ENCODE data around the gene C19orf67.
A peak's percentile ranks its signal among the peaks of the same experiment; 100 is the strongest.

The C19orf67 gene

GRCh38 chr19:14073925-14074838 is 11.4 kb downstream of the C19orf67 start:
- Histone ChIP-seq H3K9me3 (ENCODE audit: control insufficient read depth, insufficient read depth, low read length) (no peaks in the 10 kb centered on the region), H3K4me3 (ENCODE audit: low read depth, low read length) (peak overlapping the region; percentile 66), H3K36me3 (ENCODE audit: control insufficient read depth, insufficient read depth, low read length) (no peaks in the 10 kb centered on the region), H3K27me3 (ENCODE audit: control insufficient read depth, insufficient read depth, low read length) (peaks cover 47% of the 10 kb centered on the region), H3K4me1 (ENCODE audit: control insufficient read depth, insufficient read depth, low read length) (no peaks in the 10 kb centered on the region), H3K9ac (ENCODE audit: low read depth, low read length) (no peak overlapping the region)

DNA sequence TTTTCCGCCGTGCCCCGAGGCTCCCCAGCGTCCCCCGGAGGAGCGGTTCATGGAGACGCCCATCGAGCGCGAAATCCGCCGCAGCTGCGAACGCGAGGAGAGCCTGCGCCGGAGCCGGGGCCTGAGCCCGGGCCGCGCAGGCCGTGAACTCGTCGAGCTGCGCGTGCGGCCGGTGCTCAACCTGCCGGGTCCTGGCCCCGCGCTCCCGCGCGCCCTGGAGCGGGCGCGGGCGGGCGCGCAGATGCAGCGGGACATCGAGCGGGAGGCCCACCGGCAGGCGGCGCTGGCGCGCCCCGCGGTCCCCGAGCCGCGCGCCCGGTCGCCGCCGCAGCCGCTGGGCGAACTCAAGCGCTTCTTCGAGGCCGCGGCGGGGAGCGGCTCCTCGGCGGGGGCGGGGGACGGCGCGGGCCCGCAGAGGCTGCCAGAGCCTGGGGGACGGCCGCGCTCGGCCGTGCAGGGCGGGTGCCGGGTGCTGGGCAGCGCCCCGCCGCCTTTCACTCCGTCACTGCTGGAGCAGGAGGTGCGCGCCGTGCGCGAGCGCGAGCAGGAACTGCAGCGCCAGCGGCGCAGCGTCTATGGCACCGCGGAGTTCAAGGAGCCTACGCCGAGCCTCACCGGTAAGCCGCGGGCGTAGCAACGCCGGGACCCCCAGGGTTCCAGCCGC is 12.2 kb downstream of the C19orf67 start:
- Histone ChIP-seq H3K9me3 (ENCODE audit: control insufficient read depth, insufficient read depth, low read length) (no peaks in the 10 kb centered on the region), H3K27me3 (ENCODE audit: control insufficient read depth, insufficient read depth, low read length) (peaks cover 45% of the 10 kb centered on the region), H3K36me3 (ENCODE audit: control insufficient read depth, insufficient read depth, low read length) (no peaks in the 10 kb centered on the region), H3K4me1 (ENCODE audit: control insufficient read depth, insufficient read depth, low read length) (no peaks in the 10 kb centered on the region), H3K4me3 (ENCODE audit: low read depth, low read length) (peak overlapping the region; percentile 66), H3K9ac (ENCODE audit: low read depth, low read length) (no peak overlapping the region)

DNA sequence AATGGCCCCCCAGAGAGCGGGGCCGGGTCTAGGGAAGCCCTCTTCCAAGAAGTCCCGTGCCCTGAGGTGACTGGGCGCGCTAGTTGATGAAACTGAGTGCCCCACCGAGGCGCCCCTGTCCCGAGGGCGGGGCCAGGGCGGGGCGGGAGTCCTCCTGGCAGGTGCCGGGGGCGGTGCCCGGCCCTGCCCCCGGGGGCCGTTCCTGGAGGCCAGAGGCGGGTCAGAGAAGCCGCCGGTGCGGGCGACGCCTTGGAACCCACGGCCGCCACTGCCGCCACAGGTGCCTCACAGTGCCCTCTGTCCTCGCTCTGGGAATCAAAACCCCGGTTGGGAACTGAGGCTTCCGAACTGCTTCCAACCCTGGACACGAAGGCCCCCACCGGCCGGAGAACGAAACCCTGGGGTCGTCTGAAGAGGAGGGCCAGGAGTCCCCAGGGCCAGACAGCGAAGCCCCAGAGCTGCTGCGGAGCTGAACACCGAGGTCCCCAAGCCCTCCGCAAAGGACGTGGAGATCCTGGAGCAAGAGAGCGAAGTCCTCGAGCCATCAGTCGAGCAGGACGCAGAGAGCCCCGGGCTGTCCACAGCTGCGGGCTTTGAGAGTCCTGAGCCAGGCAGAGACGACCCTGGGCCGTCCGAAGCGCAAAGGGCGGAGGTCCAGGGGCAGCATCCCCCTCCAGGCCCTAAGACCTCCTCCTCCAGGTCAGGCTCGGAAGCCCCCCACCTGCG is 12.9 kb downstream of the C19orf67 start, which contains the start of gene MISP3:
MISP3 (plus strand) TSS at position 252 of the 726 bp plus-strand sequence. CDS start 524 bp downstream, outside the sequence.
- H3K4me3 ChIP-seq (ENCODE audit: low read depth, low read length): peak within 1 kb of the TSS; percentile 66
- no peaks in the 10 kb centered on the region for H3K4me1 ChIP-seq (ENCODE audit: control insufficient read depth, insufficient read depth, low read length)
- no peaks in the 10 kb centered on the region for H3K36me3 ChIP-seq (ENCODE audit: control insufficient read depth, insufficient read depth, low read length)
- H3K27me3 ChIP-seq (ENCODE audit: control insufficient read depth, insufficient read depth, low read length): peaks cover 42% of the 10 kb centered on the region
- H3K9ac ChIP-seq (ENCODE audit: low read depth, low read length): no peak within 1 kb of the TSS
- no peaks in the 10 kb centered on the region for H3K9me3 ChIP-seq (ENCODE audit: control insufficient read depth, insufficient read depth, low read length)

GRCh38 chr19:14070268-14071050 is 15.1 kb downstream of the C19orf67 start:
- Histone ChIP-seq H3K36me3 (ENCODE audit: control insufficient read depth, insufficient read depth, low read length) (no peaks in the 10 kb centered on the region), H3K9ac (ENCODE audit: low read depth, low read length) (no peak overlapping the region), H3K4me1 (ENCODE audit: control insufficient read depth, insufficient read depth, low read length) (no peaks in the 10 kb centered on the region), H3K9me3 (ENCODE audit: control insufficient read depth, insufficient read depth, low read length) (no peaks in the 10 kb centered on the region), H3K27me3 (ENCODE audit: control insufficient read depth, insufficient read depth, low read length) (peaks cover 32% of the 10 kb centered on the region), H3K4me3 (ENCODE audit: low read depth, low read length) (no peak overlapping the region)

- no peak overlapping the region for H3K9ac ChIP-seq (ENCODE audit: low read depth, low read length)
- no peaks in the 10 kb centered on the region for H3K4me1 ChIP-seq (ENCODE audit: control insufficient read depth, insufficient read depth, low read length)
- H3K27me3 ChIP-seq (ENCODE audit: control insufficient read depth, insufficient read depth, low read length): peaks cover 4% of the 10 kb centered on the region
- H3K9me3 ChIP-seq (ENCODE audit: control insufficient read depth, insufficient read depth, low read length): no peaks in the 10 kb centered on the region
- H3K4me3 ChIP-seq (ENCODE audit: low read depth, low read length): no peak overlapping the region
- no peaks in the 10 kb centered on the region for H3K36me3 ChIP-seq (ENCODE audit: control insufficient read depth, insufficient read depth, low read length)
Observed at GRCh38 chr19:14066134-14066533, 19.4 kb downstream of the C19orf67 start.

- no peaks in the 10 kb centered on the region for H3K4me1 ChIP-seq (ENCODE audit: control insufficient read depth, insufficient read depth, low read length)
Observed at GRCh38 chr19:14063105-14063504, 22.5 kb downstream of the C19orf67 start.

GRCh38 chr19:14062558-14062855 is 23.1 kb downstream of the C19orf67 start:
- H3K4me3 ChIP-seq (ENCODE audit: low read depth, low read length): no peak overlapping the region
- no peaks in the 10 kb centered on the region for H3K4me1 ChIP-seq (ENCODE audit: control insufficient read depth, insufficient read depth, low read length)
- H3K9me3 ChIP-seq (ENCODE audit: control insufficient read depth, insufficient read depth, low read length): no peaks in the 10 kb centered on the region
- H3K27me3 ChIP-seq (ENCODE audit: control insufficient read depth, insufficient read depth, low read length): peaks cover 18% of the 10 kb centered on the region
- H3K36me3 ChIP-seq (ENCODE audit: control insufficient read depth, insufficient read depth, low read length): no peaks in the 10 kb centered on the region
- no peak overlapping the region for H3K9ac ChIP-seq (ENCODE audit: low read depth, low read length)

More at GRCh38 chr19:14063105-14063504, 22.5 kb downstream of the C19orf67 start:
- Histone ChIP-seq H3K27me3 (ENCODE audit: control insufficient read depth, insufficient read depth, low read length) (peaks cover 16% of the 10 kb centered on the region), H3K9ac (ENCODE audit: low read depth, low read length) (no peak overlapping the region), H3K9me3 (ENCODE audit: control insufficient read depth, insufficient read depth, low read length) (no peaks in the 10 kb centered on the region), H3K36me3 (ENCODE audit: control insufficient read depth, insufficient read depth, low read length) (no peaks in the 10 kb centered on the region), H3K4me3 (ENCODE audit: low read depth, low read length) (no peak overlapping the region)

- H3K4me3 ChIP-seq (ENCODE audit: low read depth, low read length): no peak within 1 kb of the TSS
- H3K27me3 ChIP-seq (ENCODE audit: control insufficient read depth, insufficient read depth, low read length): peaks cover 18% of the 10 kb centered on the region
- H3K9ac ChIP-seq (ENCODE audit: low read depth, low read length): no peak within 1 kb of the TSS
- no peaks in the 10 kb centered on the region for H3K36me3 ChIP-seq (ENCODE audit: control insufficient read depth, insufficient read depth, low read length)
- H3K4me1 ChIP-seq (ENCODE audit: control insufficient read depth, insufficient read depth, low read length): no peaks in the 10 kb centered on the region
- no peaks in the 10 kb centered on the region for H3K9me3 ChIP-seq (ENCODE audit: control insufficient read depth, insufficient read depth, low read length)
Observed at GRCh38 chr19:14061751-14062557, 23.6 kb downstream of the C19orf67 start, which contains the start of gene PALM3. Gene PALM3, minus strand, starts transcription at chr19:14062076. Its CDS starts 96 bp downstream, at chr19:14061980.

GRCh38 chr19:14061081-14061749 is 24.4 kb downstream of the C19orf67 start:
- no peak overlapping the region for H3K9ac ChIP-seq (ENCODE audit: low read depth, low read length)
- no peaks in the 10 kb centered on the region for H3K36me3 ChIP-seq (ENCODE audit: control insufficient read depth, insufficient read depth, low read length)
- peaks cover 22% of the 10 kb centered on the region for H3K27me3 ChIP-seq (ENCODE audit: control insufficient read depth, insufficient read depth, low read length)
- no peak overlapping the region for H3K4me3 ChIP-seq (ENCODE audit: low read depth, low read length)
- no peaks in the 10 kb centered on the region for H3K9me3 ChIP-seq (ENCODE audit: control insufficient read depth, insufficient read depth, low read length)
- no peaks in the 10 kb centered on the region for H3K4me1 ChIP-seq (ENCODE audit: control insufficient read depth, insufficient read depth, low read length)

- Histone ChIP-seq H3K9ac (ENCODE audit: low read depth, low read length) (no peak overlapping the region), H3K9me3 (ENCODE audit: control insufficient read depth, insufficient read depth, low read length) (no peaks in the 10 kb centered on the region), H3K36me3 (ENCODE audit: control insufficient read depth, insufficient read depth, low read length) (no peaks in the 10 kb centered on the region), H3K27me3 (ENCODE audit: control insufficient read depth, insufficient read depth, low read length) (peaks cover 22% of the 10 kb centered on the region), H3K4me3 (ENCODE audit: low read depth, low read length) (no peak overlapping the region), H3K4me1 (ENCODE audit: control insufficient read depth, insufficient read depth, low read length) (no peaks in the 10 kb centered on the region)
Observed at GRCh38 chr19:14059652-14060155, 25.9 kb downstream of the C19orf67 start.
